H9 (cell line): ENCODE data around the gene BCAS3. TPM values are rescaled to one million over a fixed set of nuclear protein-coding genes. Genes with fewer than 3 reads are reported as not detected.
"Not testable (repeated sequence)": the region's sequence is repeated elsewhere in the genome, so short reads cannot be mapped to it uniquely, and the experiment has no call there.

Experiments
- DNase-seq: peaks from one replicate; pipeline ENCODE4 v3.0.0-alpha.2; 2017
- H2AFZ ChIP-seq: one replicate; pipeline ENCODE4 v1.6.1; 2013; ENCODE audit warnings: mild to moderate bottlenecking, low read length, control low read depth, moderate library complexity
- H2AK5ac ChIP-seq: 2 replicates; pipeline ENCODE4 v1.6.1; 2013; ENCODE audit warnings: low read length, control low read depth, mixed read lengths; ENCODE audit not compliant: insufficient read length
- H2BK120ac ChIP-seq: one replicate; pipeline ENCODE4 v1.6.1; 2013; ENCODE audit warnings: low read depth, mild to moderate bottlenecking, low read length, control low read depth, inconsistent platforms; ENCODE audit not compliant: poor library complexity, severe bottlenecking
- H2BK12ac ChIP-seq: 2 replicates; pipeline ENCODE4 v1.6.1; 2013; ENCODE audit warnings: low read length, control low read depth, mixed read lengths, low read depth; ENCODE audit not compliant: insufficient read length
- H2BK15ac ChIP-seq: 2 replicates; pipeline ENCODE4 v1.6.1; 2013; ENCODE audit warnings: low read depth, low read length, control low read depth
- H2BK20ac ChIP-seq: one replicate; pipeline ENCODE4 v1.6.1; 2013; ENCODE audit warnings: low read depth, mild to moderate bottlenecking, low read length, control low read depth, inconsistent platforms; ENCODE audit not compliant: poor library complexity, severe bottlenecking
- H2BK5ac ChIP-seq: 2 replicates; pipeline ENCODE4 v1.6.1; 2013; ENCODE audit warnings: low read length, control low read depth, mixed read lengths; ENCODE audit not compliant: insufficient read length
- H3K14ac ChIP-seq: 2 replicates; pipeline ENCODE4 v1.6.1; 2013; ENCODE audit warnings: low read length, control low read depth; ENCODE audit not compliant: insufficient read depth
- H3K18ac ChIP-seq: 2 replicates; pipeline ENCODE4 v1.6.1; 2013; ENCODE audit warnings: low read depth, mild to moderate bottlenecking, mixed read lengths, low read length, control low read depth; ENCODE audit not compliant: insufficient read length
- H3K23ac ChIP-seq: 2 replicates; pipeline ENCODE4 v1.6.1; 2013; ENCODE audit warnings: low read length, control low read depth, mixed read lengths, low read depth; ENCODE audit not compliant: insufficient read length
- H3K23me2 ChIP-seq: 2 replicates; pipeline ENCODE4 v1.6.1; 2013; ENCODE audit warnings: low read depth, mild to moderate bottlenecking, mixed read lengths, low read length, control low read depth; ENCODE audit not compliant: insufficient read length, poor library complexity, severe bottlenecking
- H3K27ac ChIP-seq: 2 replicates; pipeline ENCODE4 v1.5.1; 2013; ENCODE audit warnings: low read length, control low read depth, mixed read lengths, low read depth; ENCODE audit not compliant: insufficient read length
- H3K27me3 ChIP-seq: 2 replicates; pipeline ENCODE4 v1.6.1; 2013; ENCODE audit warnings: low read length, control low read depth, inconsistent platforms; ENCODE audit not compliant: insufficient read depth
- H3K4ac ChIP-seq: 2 replicates; pipeline ENCODE4 v1.6.1; 2013; ENCODE audit warnings: low read depth, mild to moderate bottlenecking, control low read depth, inconsistent platforms, low read length, moderate library complexity
- H3K4me1 ChIP-seq: 2 replicates; pipeline ENCODE4 v1.6.1; 2013; ENCODE audit warnings: low read length, control low read depth, inconsistent platforms; ENCODE audit not compliant: insufficient read depth
- H3K4me2 ChIP-seq: 2 replicates; pipeline ENCODE4 v1.6.1; 2013; ENCODE audit warnings: low read length, control low read depth, mixed read lengths; ENCODE audit not compliant: insufficient read length, insufficient read depth
- H3K56ac ChIP-seq: 2 replicates; pipeline ENCODE4 v1.6.1; 2013; ENCODE audit warnings: low read depth, mild to moderate bottlenecking, mixed read lengths, low read length, control low read depth; ENCODE audit not compliant: insufficient read length
- H3K79me1 ChIP-seq: 2 replicates; pipeline ENCODE4 v1.6.1; 2013; ENCODE audit warnings: low read depth, mild to moderate bottlenecking, moderate library complexity, low read length, control low read depth, inconsistent platforms; ENCODE audit not compliant: insufficient read depth, poor library complexity, severe bottlenecking
- H3K79me2 ChIP-seq: 2 replicates; pipeline ENCODE4 v1.6.1; 2013; ENCODE audit warnings: low read length, control low read depth, inconsistent platforms; ENCODE audit not compliant: insufficient read depth
- H3K9ac ChIP-seq: 2 replicates; pipeline ENCODE4 v1.6.1; 2013; ENCODE audit warnings: low read length, control low read depth, mixed read lengths; ENCODE audit not compliant: insufficient read length; ENCODE audit errors: extremely low read depth
- H3K9me3 ChIP-seq: one replicate; pipeline ENCODE4 v1.6.1; 2013; ENCODE audit warnings: low read depth, low read length, inconsistent platforms; ENCODE audit not compliant: control insufficient read depth
- H3T11ph ChIP-seq: one replicate; pipeline ENCODE4 v1.6.1; 2013; ENCODE audit warnings: mild to moderate bottlenecking, low read length, control low read depth, inconsistent platforms
- H4K20me1 ChIP-seq: one replicate; pipeline ENCODE4 v1.6.1; 2013; ENCODE audit not compliant: control insufficient read depth, insufficient read length, insufficient read depth
- H4K5ac ChIP-seq: 2 replicates; pipeline ENCODE4 v1.6.1; 2013; ENCODE audit warnings: low read depth, mild to moderate bottlenecking, mixed read lengths, low read length, control low read depth; ENCODE audit not compliant: insufficient read length
- H4K8ac ChIP-seq: replicated peaks from 2 replicates; pipeline ENCODE4 v1.6.1; 2013; ENCODE audit warnings: low read length, control low read depth, mixed read lengths, low read depth; ENCODE audit not compliant: insufficient read length
- H4K91ac ChIP-seq: 2 replicates; pipeline ENCODE4 v1.6.1; 2013; ENCODE audit warnings: low read depth, mild to moderate bottlenecking, moderate library complexity, mixed read lengths, low read length, control low read depth; ENCODE audit not compliant: insufficient read length
- H3K27ac Mint-ChIP-seq, 3 experiments: 2 replicates in 2 of 3; 3 replicates in 1 of 3; pipeline ENCODE4 v1.8.0; 2020 to 2021; ENCODE audit warnings: mixed read lengths in 3 of 3, mild to moderate bottlenecking in 1 of 3, moderate library complexity in 1 of 3
- H3K27me3 Mint-ChIP-seq: 2 replicates; pipeline ENCODE4 v1.8.0; 2021; ENCODE audit warnings: low read depth, mild to moderate bottlenecking, moderate library complexity, mixed read lengths
- H3K36me3 Mint-ChIP-seq, 3 experiments: 2 replicates in 2 of 3; 3 replicates in 1 of 3; pipeline ENCODE4 v1.8.0; 2020 to 2021; ENCODE audit warnings: low read depth in 3 of 3, mixed read lengths in 3 of 3; ENCODE audit not compliant: insufficient read depth in 1 of 3
- H3K4me1 Mint-ChIP-seq, 2 experiments: 2 replicates each; pipeline ENCODE4 v1.8.0; 2020; ENCODE audit warnings: mixed read lengths in 2 of 2
- H3K4me3 Mint-ChIP-seq, 2 experiments: 2 replicates in 1 of 2; 3 replicates in 1 of 2; pipeline ENCODE4 v1.8.0; 2020 to 2021; ENCODE audit warnings: mild to moderate bottlenecking in 2 of 2, mixed read lengths in 2 of 2, moderate library complexity in 1 of 2
- H3K9me3 Mint-ChIP-seq, 2 experiments: 2 replicates in 1 of 2; 3 replicates in 1 of 2; pipeline ENCODE4 v1.8.0; 2020; ENCODE audit warnings: mild to moderate bottlenecking in 2 of 2, mixed read lengths in 2 of 2, moderate library complexity in 1 of 2
- WGBS: extraction: QIAGEN DNeasy Blood & Tissue Kit; methylation state at CpG from one replicate; pipeline ENCODE4 v1.1.7; 2013; ENCODE audit warnings: missing lambda C conversion rate, low lambda C conversion rate, mixed read lengths; ENCODE audit not compliant: insufficient read length; ENCODE audit errors: extremely low coverage; 5-methylcytosine and 5-hydroxymethylcytosine counted together
- total RNA-seq: library from RNA; stranded (reverse); gene quantifications from 2 replicates; pipeline ENCODE4 v1.2.1, GENCODE V29; 2021
- TF ChIP-seq, protein P1 (sequence below): fragments of 200-600 bp; sonication (generic); conservative IDR thresholded peaks from 3 replicates; pipeline ENCODE4 v1.8.0; 2021; ENCODE audit warnings: antibody characterized with exemption, mild to moderate bottlenecking

The BCAS3 gene
- total RNA-seq, 1 experiment from 2014 or later, result 22.4 TPM

DNA sequence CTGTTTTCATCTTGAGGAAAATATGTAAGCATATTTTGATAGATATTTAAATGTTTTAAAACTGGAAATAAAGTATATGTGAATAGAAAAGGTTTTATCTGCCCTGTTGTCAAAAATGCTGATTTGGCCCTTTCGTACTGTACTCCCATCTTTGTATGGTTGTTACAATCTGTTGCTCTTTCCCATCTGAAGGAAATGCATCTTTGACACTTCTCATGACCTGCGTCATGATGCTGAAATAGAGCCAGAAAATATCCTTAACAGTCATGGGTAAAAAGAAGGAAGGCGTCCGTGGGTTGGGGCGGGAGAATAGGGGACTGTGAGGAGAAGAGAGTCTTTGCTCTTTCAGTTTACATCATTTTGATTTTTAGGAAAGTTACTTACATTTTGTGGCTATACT lies 327.7 kb downstream of the BCAS3 start:
- no CpG with 5 or more reads among the region's 5 CpGs for WGBS
- H3K27me3 Mint-ChIP-seq, result no peaks in the 10 kb centered on the region

DNA sequence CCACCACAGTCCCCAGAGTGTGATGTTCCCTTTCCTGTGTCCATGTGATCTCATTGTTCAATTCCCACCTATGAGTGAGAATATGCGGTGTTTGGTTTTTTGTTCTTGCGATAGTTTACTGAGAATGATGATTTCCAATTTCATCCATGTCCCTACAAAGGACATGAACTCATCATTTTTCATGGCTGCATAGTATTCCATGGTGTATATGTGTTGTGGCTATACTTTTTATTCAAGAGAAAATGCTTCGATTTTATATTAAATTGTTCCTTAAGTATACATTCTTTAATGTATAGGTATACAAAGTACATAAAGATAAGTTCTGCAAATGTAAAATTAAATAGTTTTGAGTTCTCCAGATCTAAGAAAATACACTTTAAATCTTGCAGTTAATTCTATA lies 328.3 kb downstream of the BCAS3 start:
- H3K23ac ChIP-seq, DNase-seq, H3K18ac ChIP-seq, H2BK20ac ChIP-seq, H2AK5ac ChIP-seq, H3K4me2 ChIP-seq, H3T11ph ChIP-seq, H3K36me3 Mint-ChIP-seq, H3K27ac ChIP-seq, H3K9me3 Mint-ChIP-seq, H2BK5ac ChIP-seq, H4K8ac ChIP-seq, H3K27me3 ChIP-seq, H3K4me3 Mint-ChIP-seq, H3K56ac ChIP-seq, H2AFZ ChIP-seq, H2BK12ac ChIP-seq, H3K4ac ChIP-seq, H3K9ac ChIP-seq, H3K27ac Mint-ChIP-seq, H4K91ac ChIP-seq, H3K79me2 ChIP-seq, H3K27me3 Mint-ChIP-seq, H2BK120ac ChIP-seq, H3K14ac ChIP-seq, H4K20me1 ChIP-seq, H2BK15ac ChIP-seq, H3K9me3 ChIP-seq, H3K23me2 ChIP-seq, H3K79me1 ChIP-seq, H4K5ac ChIP-seq, H3K4me1 ChIP-seq: not testable (repeated sequence)
- H3K4me1 Mint-ChIP-seq, result peaks cover 19 to 21% of the 10 kb centered on the region in 2 experiments
- WGBS, result no CpG with 5 or more reads among the region's 3 CpGs

More for the DNA sequence above, 327.7 kb downstream of the BCAS3 start:
- H3K23me2 ChIP-seq, result no peaks in the 10 kb centered on the region
- no peak overlapping the region for H3K4ac ChIP-seq
- H3K4me1 ChIP-seq, result peaks cover 2% of the 10 kb centered on the region; the same call in 1 of the 2 replicates
- DNase-seq, result no peak
- no peak overlapping the region for H3K27ac ChIP-seq
- H2BK20ac ChIP-seq, result no peak overlapping the region
- no peak overlapping the region for H2AFZ ChIP-seq
- H2BK15ac ChIP-seq, result no peak overlapping the region
- H3K27me3 ChIP-seq, result no peaks in the 10 kb centered on the region
- Mint-ChIP-seq H3K27ac (no peak overlapping the region), H3K4me3 (no peak overlapping the region), H3K9me3 (no peaks in the 10 kb centered on the region), H3K4me1 (peaks cover 19 to 21% of the 10 kb centered on the region in 2 experiments), H3K36me3 (0 out of 7 replicates have a peak, but pooled peaks cover 0 to 1% (median 0%) of the 10 kb centered on the region in 3 experiments)
- H3K9ac ChIP-seq, result no peak overlapping the region
- no peaks in the 10 kb centered on the region for H3K9me3 ChIP-seq
- H3K23ac ChIP-seq, result no peak overlapping the region
- H4K20me1 ChIP-seq, result no peaks in the 10 kb centered on the region
- H4K8ac ChIP-seq, result no peak overlapping the region
- H3T11ph ChIP-seq, result no peak overlapping the region
- no peak overlapping the region for H3K14ac ChIP-seq
- no peak overlapping the region for H2BK12ac ChIP-seq
- no peaks in the 10 kb centered on the region for H3K79me1 ChIP-seq
- no peak overlapping the region for H3K4me2 ChIP-seq
- no peak overlapping the region for H2AK5ac ChIP-seq
- TF ChIP-seq, protein P1, sequence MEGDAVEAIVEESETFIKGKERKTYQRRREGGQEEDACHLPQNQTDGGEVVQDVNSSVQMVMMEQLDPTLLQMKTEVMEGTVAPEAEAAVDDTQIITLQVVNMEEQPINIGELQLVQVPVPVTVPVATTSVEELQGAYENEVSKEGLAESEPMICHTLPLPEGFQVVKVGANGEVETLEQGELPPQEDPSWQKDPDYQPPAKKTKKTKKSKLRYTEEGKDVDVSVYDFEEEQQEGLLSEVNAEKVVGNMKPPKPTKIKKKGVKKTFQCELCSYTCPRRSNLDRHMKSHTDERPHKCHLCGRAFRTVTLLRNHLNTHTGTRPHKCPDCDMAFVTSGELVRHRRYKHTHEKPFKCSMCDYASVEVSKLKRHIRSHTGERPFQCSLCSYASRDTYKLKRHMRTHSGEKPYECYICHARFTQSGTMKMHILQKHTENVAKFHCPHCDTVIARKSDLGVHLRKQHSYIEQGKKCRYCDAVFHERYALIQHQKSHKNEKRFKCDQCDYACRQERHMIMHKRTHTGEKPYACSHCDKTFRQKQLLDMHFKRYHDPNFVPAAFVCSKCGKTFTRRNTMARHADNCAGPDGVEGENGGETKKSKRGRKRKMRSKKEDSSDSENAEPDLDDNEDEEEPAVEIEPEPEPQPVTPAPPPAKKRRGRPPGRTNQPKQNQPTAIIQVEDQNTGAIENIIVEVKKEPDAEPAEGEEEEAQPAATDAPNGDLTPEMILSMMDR, result no peak
- no peak overlapping the region for H4K91ac ChIP-seq
- H3K56ac ChIP-seq, result no peak overlapping the region
- H3K79me2 ChIP-seq, result no peaks in the 10 kb centered on the region
- H3K18ac ChIP-seq, result no peak overlapping the region
- no peak overlapping the region for H2BK120ac ChIP-seq
- H4K5ac ChIP-seq, result no peak overlapping the region
- H2BK5ac ChIP-seq, result no peak overlapping the region
